ENCODE measurements around the gene TP53RK. TPM values are rescaled to one million over a fixed set of nuclear protein-coding genes. Genes with fewer than 3 reads are reported as not detected.

TP53RK gene
- total and polyA plus RNA-seq, 2 donors from 2014 or later = 9.3 to 11.0 TPM

DNA sequence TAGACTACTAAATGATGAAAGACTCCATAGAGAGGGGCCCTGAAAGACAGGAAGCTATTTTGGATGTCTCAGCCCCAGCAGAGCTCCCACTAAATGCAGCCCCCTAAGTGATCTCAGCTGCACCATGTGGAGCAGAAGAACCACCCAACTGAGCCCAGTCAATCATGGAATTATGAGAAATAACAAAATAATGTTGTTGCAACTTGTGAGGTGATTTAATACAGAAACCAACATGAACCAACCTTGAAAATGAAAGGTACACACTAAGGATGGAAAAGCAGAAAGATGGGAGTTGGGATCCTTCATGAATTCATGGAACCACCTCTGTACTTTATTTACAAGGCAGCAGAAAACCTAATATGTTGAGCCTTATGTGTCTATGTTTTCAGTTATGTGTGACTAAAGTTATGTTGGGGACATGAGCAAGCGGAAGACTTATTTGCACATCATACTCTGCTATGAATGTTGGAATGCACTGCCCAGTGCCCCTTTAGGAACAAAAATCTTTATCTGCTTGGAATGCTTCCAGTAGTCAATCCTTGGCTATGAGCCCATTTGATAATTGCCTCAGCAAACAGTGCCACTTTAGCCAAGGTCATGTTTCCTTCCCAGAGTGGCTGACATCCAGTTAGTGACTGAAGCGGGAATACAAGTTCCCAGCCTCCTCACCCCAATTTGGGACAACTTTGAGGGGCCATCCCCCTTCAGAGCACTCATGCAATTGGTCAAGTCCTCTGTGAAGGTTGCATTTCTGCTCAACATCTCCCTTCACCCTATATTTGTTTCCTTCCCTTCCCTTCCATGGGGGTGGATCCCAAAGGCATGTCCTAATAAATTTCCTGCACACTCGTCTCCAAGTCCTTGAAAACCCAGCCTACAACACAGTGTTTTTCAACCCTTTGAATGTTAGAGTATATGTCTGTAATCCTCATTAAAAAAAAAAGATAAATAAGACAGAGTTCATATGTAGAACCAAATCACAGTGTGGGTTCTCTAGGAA lies 18.4 kb downstream of the TP53RK start:
- H3K36me3 ChIP-seq (ENCODE audit: control insufficient read depth in 2 of 3, insufficient read depth in 3 of 3, low read length in 3 of 3) = no peaks in the 10 kb centered on the region
- intact Hi-C loops (cut with DNase I) = no loop called here
- H3K4me1 ChIP-seq (ENCODE audit: control insufficient read depth in 2 of 3, insufficient read depth in 2 of 3, low read depth in 1 of 3, low read length in 3 of 3) = no peaks in the 10 kb centered on the region
- H3K9me3 ChIP-seq (ENCODE audit: control insufficient read depth in 2 of 3, insufficient read depth in 1 of 3, low read length in 3 of 3) = peaks cover 0 to 15% (median 5%) of the 10 kb centered on the region in 3 donors
- DNase-seq (no peak), FAIRE-seq (no peak)
- H3K9ac ChIP-seq (ENCODE audit: low read length in 3 of 3) = no peak overlapping the region
- H3K27me3 ChIP-seq (ENCODE audit: control insufficient read depth, insufficient read depth, low read length) = no peaks in the 10 kb centered on the region
- H3K4me3 ChIP-seq (ENCODE audit: low read length in 3 of 3) = no peak overlapping the region
- TF ChIP-seq, protein P1, sequence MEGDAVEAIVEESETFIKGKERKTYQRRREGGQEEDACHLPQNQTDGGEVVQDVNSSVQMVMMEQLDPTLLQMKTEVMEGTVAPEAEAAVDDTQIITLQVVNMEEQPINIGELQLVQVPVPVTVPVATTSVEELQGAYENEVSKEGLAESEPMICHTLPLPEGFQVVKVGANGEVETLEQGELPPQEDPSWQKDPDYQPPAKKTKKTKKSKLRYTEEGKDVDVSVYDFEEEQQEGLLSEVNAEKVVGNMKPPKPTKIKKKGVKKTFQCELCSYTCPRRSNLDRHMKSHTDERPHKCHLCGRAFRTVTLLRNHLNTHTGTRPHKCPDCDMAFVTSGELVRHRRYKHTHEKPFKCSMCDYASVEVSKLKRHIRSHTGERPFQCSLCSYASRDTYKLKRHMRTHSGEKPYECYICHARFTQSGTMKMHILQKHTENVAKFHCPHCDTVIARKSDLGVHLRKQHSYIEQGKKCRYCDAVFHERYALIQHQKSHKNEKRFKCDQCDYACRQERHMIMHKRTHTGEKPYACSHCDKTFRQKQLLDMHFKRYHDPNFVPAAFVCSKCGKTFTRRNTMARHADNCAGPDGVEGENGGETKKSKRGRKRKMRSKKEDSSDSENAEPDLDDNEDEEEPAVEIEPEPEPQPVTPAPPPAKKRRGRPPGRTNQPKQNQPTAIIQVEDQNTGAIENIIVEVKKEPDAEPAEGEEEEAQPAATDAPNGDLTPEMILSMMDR (IDR thresholded peaks at IDR 0.05; ENCODE audit: borderline replicate concordance, extremely low read depth, insufficient read depth) = no peak
- no peak overlapping the region for H3K27ac ChIP-seq (ENCODE audit: low read depth in 2 of 2, low read length in 2 of 2)

DNA sequence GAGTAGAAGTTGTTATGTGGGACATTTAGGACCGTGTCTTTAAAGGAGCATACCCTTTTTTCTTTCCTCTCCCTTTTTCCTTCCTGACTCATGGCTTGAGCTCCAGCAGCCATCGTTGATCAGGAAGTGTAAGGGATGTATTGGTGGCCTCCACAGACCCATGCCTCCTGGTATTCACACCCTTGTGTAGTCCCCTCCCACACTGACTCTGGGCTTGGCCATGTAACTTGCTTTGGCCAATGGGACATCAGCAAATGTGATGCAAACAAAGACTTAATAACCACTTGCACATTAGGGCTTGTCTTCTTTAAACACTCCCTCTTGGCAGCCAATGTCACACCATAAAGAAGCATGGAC lies 19.0 kb downstream of the TP53RK start:
- Histone ChIP-seq H3K27ac (ENCODE audit: low read depth in 2 of 2, low read length in 2 of 2) (no peak overlapping the region), H3K27me3 (ENCODE audit: control insufficient read depth, insufficient read depth, low read length) (no peaks in the 10 kb centered on the region), H3K9ac (ENCODE audit: low read length in 3 of 3) (no peak overlapping the region), H3K9me3 (ENCODE audit: control insufficient read depth in 2 of 3, insufficient read depth in 1 of 3, low read length in 3 of 3) (peaks cover 0 to 15% (median 5%) of the 10 kb centered on the region in 3 donors), H3K4me1 (ENCODE audit: control insufficient read depth in 2 of 3, insufficient read depth in 2 of 3, low read depth in 1 of 3, low read length in 3 of 3) (no peaks in the 10 kb centered on the region), H3K36me3 (ENCODE audit: control insufficient read depth in 2 of 3, insufficient read depth in 3 of 3, low read length in 3 of 3) (no peaks in the 10 kb centered on the region), H3K4me3 (ENCODE audit: low read length in 3 of 3) (no peak overlapping the region)
- DNase-seq (no peak), FAIRE-seq (no peak)
- intact Hi-C loops (cut with DNase I) = no loop called here
- TF ChIP-seq, protein P1 (IDR thresholded peaks at IDR 0.05; ENCODE audit: borderline replicate concordance, extremely low read depth, insufficient read depth) = no peak

GRCh38 chr20:46666818-46667515 lies 22.3 kb downstream of the TP53RK start:
- TF ChIP-seq, protein P1 (IDR thresholded peaks at IDR 0.05; ENCODE audit: borderline replicate concordance, extremely low read depth, insufficient read depth) = no peak
- FAIRE-seq (no peak), DNase-seq (no peak)
- intact Hi-C loops (cut with DNase I) = no loop called here
- Histone ChIP-seq H3K27ac (ENCODE audit: low read depth in 2 of 2, low read length in 2 of 2) (no peak overlapping the region), H3K4me1 (ENCODE audit: control insufficient read depth in 2 of 3, insufficient read depth in 2 of 3, low read depth in 1 of 3, low read length in 3 of 3) (no peaks in the 10 kb centered on the region), H3K27me3 (ENCODE audit: control insufficient read depth, insufficient read depth, low read length) (no peaks in the 10 kb centered on the region), H3K9ac (ENCODE audit: low read length in 3 of 3) (no peak overlapping the region), H3K36me3 (ENCODE audit: control insufficient read depth in 2 of 3, insufficient read depth in 3 of 3, low read length in 3 of 3) (no peaks in the 10 kb centered on the region), H3K4me3 (ENCODE audit: low read length in 3 of 3) (no peak overlapping the region), H3K9me3 (ENCODE audit: control insufficient read depth in 2 of 3, insufficient read depth in 1 of 3, low read length in 3 of 3) (peaks cover 0 to 8% (median 5%) of the 10 kb centered on the region in 3 donors)
